Subcutaneous adipose tissue (tissue), 4 donors: ENCODE results near the gene ANKK1. TPM values are rescaled to one million over a fixed set of nuclear protein-coding genes. Genes with fewer than 3 reads are reported as not detected.

ENCODE experiments used
- CTCF ChIP-seq: fragments of 450-650 bp; IDR thresholded peaks from one replicate; pipeline ENCODE4 v1.5.1; 2016; ENCODE audit warnings: low read depth, mild to moderate bottlenecking, control low read depth, antibody characterized with exemption, moderate library complexity
- total RNA-seq, 4 donors: library from RNA; depleted of rRNA; stranded (reverse); fragments of >200 nt; gene quantifications; one replicate each; pipeline ENCODE4 v1.1.0, GENCODE V29; 2016

The ANKK1 gene
- total RNA-seq, 4 donors from 2014 or later: 0.57 to 0.66 TPM; not detected in 2

DNA sequence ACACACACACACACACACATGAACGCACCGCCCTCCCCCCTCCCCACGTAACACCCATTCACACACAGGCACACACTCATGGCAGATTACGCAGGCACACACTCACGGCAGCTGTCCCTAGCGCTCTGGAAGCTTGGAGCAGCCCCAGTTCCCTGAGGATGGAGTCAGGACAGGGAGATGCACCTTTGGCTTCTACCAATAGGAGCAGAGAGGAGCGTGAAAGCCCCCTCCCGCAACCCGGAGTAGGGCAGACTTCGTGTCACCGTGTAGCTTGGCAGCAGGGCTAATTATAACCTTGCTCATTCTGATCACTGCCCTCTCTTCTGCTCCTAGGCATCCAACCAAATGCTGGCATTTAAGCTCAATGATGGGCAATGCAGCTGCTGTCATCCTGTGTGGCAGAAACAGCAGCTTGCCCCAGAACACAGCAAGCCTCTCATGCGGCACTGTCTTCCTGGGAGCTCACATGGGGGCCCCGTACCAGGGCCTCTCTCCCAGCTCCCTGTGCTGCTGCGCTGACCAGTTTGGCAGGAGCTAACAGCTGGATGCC lies 31.9 kb downstream of the ANKK1 start:
- TF ChIP-seq CTCF: no peak

DNA sequence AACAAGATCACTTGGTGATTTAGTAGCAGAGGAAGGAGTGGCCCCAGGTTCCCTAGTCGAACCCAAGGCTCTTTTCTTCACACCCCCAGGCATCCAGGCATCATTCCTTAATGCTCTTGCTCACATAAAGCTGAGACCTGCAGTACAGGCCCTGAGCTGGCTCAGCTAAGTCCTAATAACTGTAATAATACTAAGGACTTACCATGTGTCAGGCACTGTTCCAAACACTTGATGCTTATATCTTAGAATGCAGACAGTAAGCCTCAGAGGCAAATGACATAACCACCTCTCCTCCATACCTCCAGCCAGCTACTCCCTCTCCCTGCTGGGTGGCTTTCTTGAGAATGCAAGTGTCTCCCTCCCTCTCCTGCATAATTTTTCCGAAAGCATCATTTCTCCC lies 33.2 kb downstream of the ANKK1 start:
- TF ChIP-seq CTCF: no peak

DNA sequence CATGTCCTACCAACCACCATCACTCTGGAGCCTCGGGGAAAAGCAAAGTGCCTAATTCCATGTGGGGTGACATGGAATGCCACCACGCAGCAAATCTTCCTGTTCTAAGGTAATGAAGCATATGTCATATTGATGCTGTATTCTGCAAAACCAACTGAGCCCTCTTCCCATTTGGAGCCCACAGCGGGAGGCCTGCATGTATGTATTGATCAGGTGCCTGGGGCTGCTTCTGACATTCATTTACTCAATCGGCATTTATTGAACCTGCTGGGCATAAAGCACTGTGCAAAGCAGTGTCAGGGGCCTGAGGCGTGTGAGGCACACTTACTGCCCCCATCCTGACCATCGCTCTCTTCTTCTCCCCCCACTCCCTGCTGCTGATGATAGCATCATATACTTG lies 39.1 kb downstream of the ANKK1 start:
- no peak for TF ChIP-seq CTCF

GRCh38 chr11:113431746-113432145 lies 44.2 kb downstream of the ANKK1 start:
- no peak for TF ChIP-seq CTCF

- no peak for TF ChIP-seq CTCF
Measured at GRCh38 chr11:113435190-113435968, 47.8 kb downstream of the ANKK1 start.

GRCh38 chr11:113436672-113437252 lies 49.2 kb downstream of the ANKK1 start:
- no peak for TF ChIP-seq CTCF

DNA sequence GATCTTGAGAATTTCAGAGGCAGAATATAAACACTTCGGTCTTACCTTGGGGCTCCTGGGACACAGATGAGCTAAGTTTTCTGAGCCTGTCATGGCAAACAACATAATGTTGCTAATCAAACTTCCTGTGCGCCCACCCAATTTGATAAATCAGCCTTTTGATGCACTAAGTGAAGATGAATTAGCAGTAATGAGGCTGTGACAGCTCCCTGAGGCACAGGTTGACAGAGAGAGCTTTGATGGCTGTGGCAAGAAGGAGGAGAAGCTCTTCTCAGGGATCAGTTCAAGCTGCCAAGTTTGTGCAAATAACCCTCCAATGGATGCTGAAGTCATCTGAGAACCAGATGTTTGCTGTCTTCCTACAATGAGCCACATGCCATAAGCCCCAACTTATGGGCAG lies 53.2 kb downstream of the ANKK1 start:
- TF ChIP-seq CTCF: no peak
